Natural killer cell (primary cell): Measurements from ENCODE around the gene GASK1A. TPM values are rescaled to one million over a fixed set of nuclear protein-coding genes. Genes with fewer than 3 reads are reported as not detected.

Experiments used
- ATAC-seq, 3 donors: fragments of 150-1000 bp in 2 of 3; fragments of 200-7000 bp in 1 of 3; cut with Tn5 transposase; 1 replicate in 1 of 3; 2 replicates in 2 of 3; pipeline ENCODE4 v1.10.0; 2021; ENCODE audit warnings: mild to moderate bottlenecking in 2 of 3, moderate library complexity in 2 of 3
- DNase-seq, 2 donors: peaks; one replicate each; pipeline versions ENCODE4 v3.0.0 to v3.0.0-alpha.2; 2013 to 2021; ENCODE audit warnings: mixed read lengths in 1 of 2
- H3K27ac ChIP-seq: one replicate; pipeline ENCODE4 v1.5.1; 2013; ENCODE audit warnings: mild to moderate bottlenecking, low read length
- H3K27me3 ChIP-seq: one replicate; pipeline ENCODE4 v1.6.1; 2013; ENCODE audit warnings: low read length; ENCODE audit not compliant: control insufficient read depth, insufficient read depth
- H3K36me3 ChIP-seq: one replicate; pipeline ENCODE4 v1.6.1; 2013; ENCODE audit warnings: low read length; ENCODE audit not compliant: control insufficient read depth, insufficient read depth
- H3K4me1 ChIP-seq: one replicate; pipeline ENCODE4 v1.6.1; 2013; ENCODE audit warnings: low read length; ENCODE audit not compliant: control insufficient read depth, insufficient read depth
- H3K4me3 ChIP-seq: one replicate; pipeline ENCODE4 v1.5.1; 2013; ENCODE audit warnings: low read length
- H3K9me3 ChIP-seq: one replicate; pipeline ENCODE4 v1.6.1; 2013; ENCODE audit warnings: low read length; ENCODE audit not compliant: control insufficient read depth, insufficient read depth
- H3K27ac Mint-ChIP-seq, 2 donors: one replicate each; pipeline ENCODE4 v1.8.0; 2022; ENCODE audit warnings: mild to moderate bottlenecking in 2 of 2, mixed read lengths in 2 of 2, moderate library complexity in 1 of 2
- H3K27me3 Mint-ChIP-seq, 2 donors: one replicate each; pipeline ENCODE4 v1.8.0; 2022; ENCODE audit warnings: low read depth in 2 of 2, mixed read lengths in 2 of 2
- H3K36me3 Mint-ChIP-seq: one replicate; pipeline ENCODE4 v1.8.0; 2022; ENCODE audit warnings: mixed read lengths
- H3K4me1 Mint-ChIP-seq, 2 donors: one replicate each; pipeline ENCODE4 v1.8.0; 2022; ENCODE audit warnings: mixed read lengths in 2 of 2
- H3K4me3 Mint-ChIP-seq: one replicate; pipeline ENCODE4 v1.8.0; 2022; ENCODE audit warnings: mild to moderate bottlenecking, moderate library complexity, mixed read lengths
- H3K9me3 Mint-ChIP-seq, 2 donors: one replicate each; pipeline ENCODE4 v1.8.0; 2022; ENCODE audit warnings: mixed read lengths in 2 of 2
- WGBS: methylation state at CpG from one replicate; pipeline ENCODE4 v1.1.7; 2013; ENCODE audit warnings: missing lambda C conversion rate; ENCODE audit not compliant: insufficient coverage; 5-methylcytosine and 5-hydroxymethylcytosine counted together
- intact Hi-C: fragments of 100-400 bp; cut with micrococcal nuclease; formaldehyde crosslinking; loops from one replicate; pipeline ENCODE4 v1.14.2; 2022
- total RNA-seq, 4 donors: library from RNA; stranded (reverse); fragments of 120-200 nt in 1 of 4; gene quantifications; one replicate each; pipeline versions ENCODE4 v1.2.3 to v1.2.4, GENCODE V29; 2013 to 2022
- TF ChIP-seq, protein P1 (sequence below): fragments of 200-600 bp; IDR thresholded peaks from one replicate; pipeline ENCODE4 v1.8.0; 2022; ENCODE audit warnings: antibody characterized with exemption

Gene GASK1A
- total RNA-seq, 3 donors from 2014 or later (not counting 1 experiment from before 2014, with no cell fraction given) = 0.12 to 0.34 TPM; not detected in 1

DNA sequence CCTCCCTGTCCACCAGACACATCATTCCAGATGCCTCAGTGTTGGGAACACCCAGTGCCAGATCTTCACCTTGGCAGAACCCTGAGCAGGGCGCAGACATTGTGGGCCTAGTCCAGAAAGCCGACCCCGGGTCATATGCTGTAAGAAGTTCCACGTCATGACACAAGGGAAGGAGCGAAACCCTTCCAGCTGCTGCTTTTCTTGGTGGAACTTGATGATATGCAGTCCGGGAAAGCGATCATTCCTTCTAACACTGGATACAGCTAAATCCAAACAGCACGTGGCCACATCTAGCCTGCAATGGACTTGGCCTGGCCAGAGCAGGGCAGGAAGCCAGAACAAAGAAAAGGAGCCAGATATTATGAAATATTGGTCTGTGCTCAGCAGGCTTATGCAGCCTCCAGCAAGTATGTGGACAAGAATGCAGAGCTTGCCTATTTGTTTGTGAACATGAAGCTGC is 22.0 kb downstream of the GASK1A start:
- Histone ChIP-seq H3K27me3 (no peaks in the 10 kb centered on the region), H3K9me3 (no peaks in the 10 kb centered on the region), H3K36me3 (no peaks in the 10 kb centered on the region), H3K4me3 (no peak overlapping the region), H3K4me1 (no peaks in the 10 kb centered on the region), H3K27ac (no peak overlapping the region)
- TF ChIP-seq, protein P1, sequence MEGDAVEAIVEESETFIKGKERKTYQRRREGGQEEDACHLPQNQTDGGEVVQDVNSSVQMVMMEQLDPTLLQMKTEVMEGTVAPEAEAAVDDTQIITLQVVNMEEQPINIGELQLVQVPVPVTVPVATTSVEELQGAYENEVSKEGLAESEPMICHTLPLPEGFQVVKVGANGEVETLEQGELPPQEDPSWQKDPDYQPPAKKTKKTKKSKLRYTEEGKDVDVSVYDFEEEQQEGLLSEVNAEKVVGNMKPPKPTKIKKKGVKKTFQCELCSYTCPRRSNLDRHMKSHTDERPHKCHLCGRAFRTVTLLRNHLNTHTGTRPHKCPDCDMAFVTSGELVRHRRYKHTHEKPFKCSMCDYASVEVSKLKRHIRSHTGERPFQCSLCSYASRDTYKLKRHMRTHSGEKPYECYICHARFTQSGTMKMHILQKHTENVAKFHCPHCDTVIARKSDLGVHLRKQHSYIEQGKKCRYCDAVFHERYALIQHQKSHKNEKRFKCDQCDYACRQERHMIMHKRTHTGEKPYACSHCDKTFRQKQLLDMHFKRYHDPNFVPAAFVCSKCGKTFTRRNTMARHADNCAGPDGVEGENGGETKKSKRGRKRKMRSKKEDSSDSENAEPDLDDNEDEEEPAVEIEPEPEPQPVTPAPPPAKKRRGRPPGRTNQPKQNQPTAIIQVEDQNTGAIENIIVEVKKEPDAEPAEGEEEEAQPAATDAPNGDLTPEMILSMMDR = no peak
- intact Hi-C loops = no loop called here
- Mint-ChIP-seq H3K4me1 (no peaks in the 10 kb centered on the region), H3K27me3 (peaks cover 0 to 8% of the 10 kb centered on the region in 2 donors), H3K36me3 (no peaks in the 10 kb centered on the region), H3K27ac (no peak overlapping the region), H3K9me3 (no peaks in the 10 kb centered on the region), H3K4me3 (no peak overlapping the region)
- ATAC-seq = no peak
- 97% methylated on average over 8 of the region's 8 CpGs for WGBS
- no peak for DNase-seq

DNA sequence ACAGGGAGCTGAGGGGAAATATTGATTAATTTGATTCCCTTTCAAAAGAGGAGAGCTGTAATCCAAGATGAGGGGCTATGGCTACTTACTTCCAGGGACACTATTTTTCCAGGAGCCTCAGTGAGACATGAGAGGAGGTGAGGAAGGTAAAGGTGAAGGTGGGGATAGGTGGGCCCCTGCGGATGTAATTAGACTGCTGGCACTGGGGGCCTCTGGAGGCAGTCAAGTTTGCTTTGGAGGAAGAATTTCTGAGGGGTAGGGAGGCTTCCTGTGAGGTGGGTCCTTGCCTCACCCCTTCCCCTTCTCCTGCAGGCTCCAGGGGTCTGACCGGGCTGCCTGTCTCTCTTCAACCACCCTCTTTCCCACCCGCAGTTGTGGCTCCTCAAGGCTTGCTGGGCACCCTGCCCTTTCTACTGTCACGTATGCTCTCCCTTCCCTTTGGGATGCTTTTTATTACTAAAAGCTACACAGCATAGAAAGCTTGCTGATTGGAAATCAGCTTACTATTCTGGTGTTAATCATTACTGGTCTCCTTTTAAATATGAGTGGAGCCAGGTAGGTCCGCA is 22.5 kb downstream of the GASK1A start:
- Mint-ChIP-seq H3K4me1 (no peaks in the 10 kb centered on the region), H3K36me3 (no peaks in the 10 kb centered on the region), H3K27ac (no peak overlapping the region), H3K27me3 (peaks cover 0 to 8% of the 10 kb centered on the region in 2 donors), H3K9me3 (no peaks in the 10 kb centered on the region), H3K4me3 (no peak overlapping the region)
- no peaks in the 10 kb centered on the region for H3K9me3 ChIP-seq
- no peaks in the 10 kb centered on the region for H3K27me3 ChIP-seq
- intact Hi-C loops = no loop called here
- no peaks in the 10 kb centered on the region for H3K36me3 ChIP-seq
- no peak overlapping the region for H3K4me3 ChIP-seq
- no peak for ATAC-seq
- no peaks in the 10 kb centered on the region for H3K4me1 ChIP-seq
- DNase-seq = no peak
- 94% methylated on average over 5 of the region's 5 CpGs for WGBS
- H3K27ac ChIP-seq = no peak overlapping the region
- TF ChIP-seq, protein P1 = no peak

DNA sequence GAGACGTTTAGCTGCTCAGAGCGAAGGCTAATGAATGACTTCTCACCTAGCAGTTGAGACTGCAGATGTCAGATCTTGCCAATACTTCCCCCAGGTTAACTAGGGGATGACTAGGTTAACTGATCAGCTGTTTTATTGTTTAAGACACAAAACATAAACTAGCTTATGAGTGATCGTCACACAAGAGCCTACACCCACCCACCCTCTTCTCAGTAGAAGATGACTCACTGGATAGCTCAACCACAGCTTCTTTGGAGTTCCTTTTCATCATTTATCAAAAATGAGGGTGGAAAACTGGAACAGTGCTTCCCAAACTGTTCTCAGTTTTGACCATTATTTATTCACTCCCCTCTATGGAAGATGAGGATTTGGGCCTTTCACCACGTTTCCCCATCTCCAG is 25.2 kb downstream of the GASK1A start:
- no peaks in the 10 kb centered on the region for H3K4me1 Mint-ChIP-seq

More for the DNA sequence above, 25.2 kb downstream of the GASK1A start:
- Mint-ChIP-seq H3K27ac (no peak overlapping the region), H3K4me3 (no peak overlapping the region), H3K36me3 (no peaks in the 10 kb centered on the region), H3K27me3 (peaks cover 0 to 8% of the 10 kb centered on the region in 2 donors), H3K9me3 (no peaks in the 10 kb centered on the region)
- ATAC-seq (no peak), DNase-seq (no peak)
- no peak overlapping the region for H3K4me3 ChIP-seq
- H3K36me3 ChIP-seq = no peaks in the 10 kb centered on the region
- H3K4me1 ChIP-seq = no peaks in the 10 kb centered on the region
- TF ChIP-seq, protein P1 = no peak
- H3K27ac ChIP-seq = no peak overlapping the region
- 87% methylated on average over 3 of the region's 4 CpGs for WGBS
- no peaks in the 10 kb centered on the region for H3K27me3 ChIP-seq
- H3K9me3 ChIP-seq = no peaks in the 10 kb centered on the region
- intact Hi-C loops = no loop called here
